Measurements from ENCODE around the gene CALHM1.

The CALHM1 gene

DNA sequence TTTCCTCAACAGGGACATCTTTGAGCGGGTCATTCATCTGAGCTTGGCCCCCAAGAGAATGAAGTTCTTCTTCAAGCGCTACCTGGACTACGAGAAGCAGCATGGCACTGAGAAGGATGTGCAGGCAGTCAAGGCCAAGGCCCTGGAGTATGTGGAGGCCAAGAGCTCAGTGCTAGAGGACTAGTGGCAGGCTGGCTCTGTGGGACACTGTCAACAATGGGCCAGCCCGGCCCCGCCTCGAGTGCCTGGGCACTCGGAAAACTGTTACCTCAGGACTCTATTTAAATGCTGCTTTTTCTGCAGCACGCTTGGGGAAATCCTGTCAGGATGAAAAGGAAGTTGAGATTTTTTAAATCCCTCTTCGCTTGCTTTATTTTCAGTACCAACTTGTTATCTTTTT is 13.3 kb downstream of the CALHM1 start:
- no peaks in the 10 kb centered on the region for H3K9me3 ChIP-seq (ENCODE audit: insufficient read depth, low read length, severe bottlenecking)
- H3K36me3 ChIP-seq (ENCODE audit: insufficient read depth, low read length), result peaks cover 92% of the 10 kb centered on the region
- no peak overlapping the region for H3K4me2 ChIP-seq (ENCODE audit: insufficient read depth, low read length)
- H3K79me2 ChIP-seq (ENCODE audit: insufficient read depth, low read length), result no peaks in the 10 kb centered on the region
- H3K4me1 ChIP-seq (ENCODE audit: insufficient read depth, low read length), result peaks cover 6% of the 10 kb centered on the region
- TF ChIP-seq CTCF (IDR thresholded peaks at IDR 0.05; ENCODE audit: borderline replicate concordance, extremely low read depth, low read length, poor library complexity, severe bottlenecking) (no peak), EZH2 (IDR thresholded peaks at IDR 0.05; ENCODE audit: borderline replicate concordance, low read depth, low read length, severe bottlenecking) (no peak)
- H3K4me3 ChIP-seq (ENCODE audit: low read depth in 1 of 2, low read length in 2 of 2), result no peak overlapping the region
- DNase-seq (no peak), ATAC-seq (ENCODE audit: insufficient read depth, low read depth) (no peak)
- peaks cover 13% of the 10 kb centered on the region; the same call in 1 of the 2 replicates for H4K20me1 ChIP-seq (ENCODE audit: insufficient read depth, low read length)
- H2AFZ ChIP-seq (ENCODE audit: low read depth, low read length), result no peak overlapping the region
- H3K27ac ChIP-seq (ENCODE audit: low read length), result no peak overlapping the region
- H3K9ac ChIP-seq (ENCODE audit: low read depth, low read length), result no peak overlapping the region
- H3K27me3 ChIP-seq (ENCODE audit: insufficient read depth, low read length, poor library complexity), result no peaks in the 10 kb centered on the region

GRCh38 chr10:103444478-103444877 is 14.2 kb downstream of the CALHM1 start:
- Histone ChIP-seq H3K9ac (ENCODE audit: low read depth, low read length) (no peak overlapping the region), H4K20me1 (ENCODE audit: insufficient read depth, low read length) (peaks cover 10% of the 10 kb centered on the region; the same call in 1 of the 2 replicates), H2AFZ (ENCODE audit: low read depth, low read length) (no peak overlapping the region), H3K4me2 (ENCODE audit: insufficient read depth, low read length) (no peak overlapping the region), H3K36me3 (ENCODE audit: insufficient read depth, low read length) (peaks cover 92% of the 10 kb centered on the region), H3K4me3 (ENCODE audit: low read depth in 1 of 2, low read length in 2 of 2) (no peak overlapping the region), H3K27ac (ENCODE audit: low read length) (no peak overlapping the region), H3K79me2 (ENCODE audit: insufficient read depth, low read length) (no peaks in the 10 kb centered on the region), H3K9me3 (ENCODE audit: insufficient read depth, low read length, severe bottlenecking) (no peaks in the 10 kb centered on the region), H3K27me3 (ENCODE audit: insufficient read depth, low read length, poor library complexity) (no peaks in the 10 kb centered on the region), H3K4me1 (ENCODE audit: insufficient read depth, low read length) (no peaks in the 10 kb centered on the region)
- no peak for DNase-seq
- TF ChIP-seq CTCF (IDR thresholded peaks at IDR 0.05; ENCODE audit: borderline replicate concordance, extremely low read depth, low read length, poor library complexity, severe bottlenecking) (no peak), EZH2 (IDR thresholded peaks at IDR 0.05; ENCODE audit: borderline replicate concordance, low read depth, low read length, severe bottlenecking) (no peak)
- no peak for ATAC-seq (ENCODE audit: insufficient read depth, low read depth)

DNA sequence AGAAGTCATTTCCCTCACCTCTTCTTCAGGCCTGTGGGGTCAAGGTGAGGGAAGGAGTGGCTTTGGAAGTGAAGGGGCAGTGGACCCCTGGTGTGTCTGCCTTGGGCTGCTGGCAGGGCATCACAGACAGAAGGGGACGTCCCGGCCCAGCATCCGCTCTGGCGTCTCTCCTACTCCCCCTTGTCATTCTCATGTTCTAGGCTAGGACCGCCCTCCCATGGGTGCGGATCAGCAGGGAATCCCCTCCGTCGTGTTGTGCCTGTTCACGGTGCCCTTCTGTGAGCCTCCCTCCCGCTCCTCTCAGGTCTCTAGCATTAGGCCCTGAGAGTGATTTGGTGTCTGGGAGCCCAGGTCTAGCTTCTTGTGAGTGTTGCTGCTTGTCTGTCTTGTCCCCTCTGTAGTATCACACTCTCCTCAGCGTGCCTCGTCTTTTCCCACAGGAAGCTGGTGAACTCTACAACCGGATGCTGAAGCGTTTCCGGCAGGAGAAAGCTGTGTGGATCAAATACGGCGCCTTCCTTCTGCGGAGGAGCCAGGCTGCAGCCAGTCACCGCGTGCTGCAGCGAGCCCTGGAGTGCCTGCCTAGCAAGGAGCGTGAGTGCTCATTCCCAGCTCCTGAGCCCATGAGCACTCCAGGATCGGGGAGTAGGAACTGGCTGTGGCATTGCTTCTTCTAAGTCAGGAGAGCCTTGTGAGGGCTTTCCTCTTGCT is 15.1 kb downstream of the CALHM1 start:
- Histone ChIP-seq H3K4me3 (ENCODE audit: low read depth in 1 of 2, low read length in 2 of 2) (no peak overlapping the region), H3K9ac (ENCODE audit: low read depth, low read length) (no peak overlapping the region), H3K79me2 (ENCODE audit: insufficient read depth, low read length) (no peaks in the 10 kb centered on the region), H4K20me1 (ENCODE audit: insufficient read depth, low read length) (peaks cover 8% of the 10 kb centered on the region; the same call in 1 of the 2 replicates), H3K4me2 (ENCODE audit: insufficient read depth, low read length) (no peak overlapping the region), H3K4me1 (ENCODE audit: insufficient read depth, low read length) (no peaks in the 10 kb centered on the region), H3K27ac (ENCODE audit: low read length) (no peak overlapping the region), H3K9me3 (ENCODE audit: insufficient read depth, low read length, severe bottlenecking) (no peaks in the 10 kb centered on the region), H2AFZ (ENCODE audit: low read depth, low read length) (no peak overlapping the region), H3K36me3 (ENCODE audit: insufficient read depth, low read length) (peaks cover 93% of the 10 kb centered on the region), H3K27me3 (ENCODE audit: insufficient read depth, low read length, poor library complexity) (no peaks in the 10 kb centered on the region)
- TF ChIP-seq CTCF (IDR thresholded peaks at IDR 0.05; ENCODE audit: borderline replicate concordance, extremely low read depth, low read length, poor library complexity, severe bottlenecking), result no peak
- no peak for TF ChIP-seq EZH2 (IDR thresholded peaks at IDR 0.05; ENCODE audit: borderline replicate concordance, low read depth, low read length, severe bottlenecking)
- DNase-seq, result no peak
- ATAC-seq (ENCODE audit: insufficient read depth, low read depth), result no peak

Measured in DND-41 (cell line).